GM12878 (cell line): ENCODE data around the gene TRIM63. TPM values are rescaled to one million over a fixed set of nuclear protein-coding genes. Genes with fewer than 3 reads are reported as not detected.

Experiments
- ATAC-seq: fragments of 200-7000 bp; cut with Tn5 transposase; 3 replicates; pipeline ENCODE4 v1.9.1; 2020; ENCODE audit warnings: mild to moderate bottlenecking, moderate library complexity
- BruUV-seq: library from RNA; stranded (reverse); fragments of 400-500 nt; replicated peaks from 2 replicates; lab custom pipeline; 2021; lab: Mats Ljungman, UMichigan
- CTCF ChIA-PET: fragments of 300-600 bp; sonication (Branson Sonifier 250); formaldehyde crosslinking; extraction: SDS; loops from one replicate; lab custom pipeline; 2021; ENCODE audit warnings: inconsistent platforms; lab: Yijun Ruan, JAX
- POLR2A ChIA-PET: fragments of 350-600 bp; formaldehyde crosslinking; extraction: SDS; loops from one replicate; lab custom pipeline; 2021; ENCODE audit warnings: inconsistent platforms; lab: Charles Lee
- RAD21 ChIA-PET: fragments of 300-600 bp; sonication (Branson Sonifier 250); formaldehyde crosslinking; loops from one replicate; lab custom pipeline; 2023; ENCODE audit warnings: antibody characterized with exemption; ENCODE audit not compliant: unreplicated experiment; lab: Charles Lee
- SMC1A ChIA-PET: fragments of 300-600 bp; sonication (Branson Sonifier 250); formaldehyde crosslinking; loops from one replicate; lab custom pipeline; 2023; ENCODE audit not compliant: unreplicated experiment, uncharacterized antibody; lab: Charles Lee
- DNase-seq: peaks from one replicate; pipeline ENCODE4 v3.0.0-alpha.2; 2011; ENCODE audit warnings: low read depth, low spot score
- FAIRE-seq: peaks from 3 replicates; lab custom pipeline; 2011; peaks lifted over from hg19 to GRCh38; lab: Jason Lieb, UNC
- H2AFZ ChIP-seq: 2 replicates; pipeline ENCODE4 v1.6.0; 2011; ENCODE audit warnings: low read depth, low read length, control low read depth; ENCODE audit not compliant: control insufficient read depth
- H3K27ac ChIP-seq: 2 replicates; pipeline ENCODE4 v1.5.1; 2011; ENCODE audit warnings: control low read depth; ENCODE audit not compliant: control insufficient read depth, insufficient read depth
- H3K27me3 ChIP-seq, 2 experiments: replicated peaks in 1 of 2; 2 replicates each; pipeline versions ENCODE4 v1.6.0 to v1.6.1; 2011; ENCODE audit warnings: low read length in 1 of 2; ENCODE audit not compliant: control insufficient read depth in 2 of 2, insufficient read depth in 2 of 2
- H3K36me3 ChIP-seq, 2 experiments: 2 replicates each; pipeline ENCODE4 v1.5.1; 2011; ENCODE audit warnings: low read length in 1 of 2; ENCODE audit not compliant: control insufficient read depth in 2 of 2, insufficient read depth in 2 of 2
- H3K4me1 ChIP-seq: 2 replicates; pipeline ENCODE4 v1.6.1; 2011; ENCODE audit warnings: mild to moderate bottlenecking, low read length, moderate library complexity, mixed read lengths; ENCODE audit not compliant: control insufficient read depth, insufficient read depth
- H3K4me2 ChIP-seq: 2 replicates; pipeline ENCODE4 v1.6.0; 2011; ENCODE audit warnings: control low read depth; ENCODE audit not compliant: control insufficient read depth, insufficient read depth
- H3K4me3 ChIP-seq: fragments of 200-600 bp; sonication (generic); 2 replicates; pipeline ENCODE4 v1.5.1; 2016
- H3K79me2 ChIP-seq: 2 replicates; pipeline ENCODE4 v1.6.0; 2011; ENCODE audit warnings: low read length; ENCODE audit not compliant: control insufficient read depth, insufficient read depth
- H3K9ac ChIP-seq: 2 replicates; pipeline ENCODE4 v1.8.0; 2011; ENCODE audit warnings: low read length, control low read depth, mixed read lengths; ENCODE audit not compliant: control insufficient read depth, insufficient read depth
- H3K9me3 ChIP-seq: replicated peaks from 3 replicates; pipeline ENCODE4 v1.5.1; 2011; ENCODE audit warnings: mild to moderate bottlenecking, low read length; ENCODE audit not compliant: control insufficient read depth, insufficient read depth
- H4K20me1 ChIP-seq: 2 replicates; pipeline ENCODE4 v1.6.0; 2011; ENCODE audit not compliant: control insufficient read depth, insufficient read depth
- ETV6 ChIP-seq, 2 experiments: fragments of 450-650 bp in 1 of 2; IDR thresholded peaks in 1 of 2; conservative IDR thresholded peaks in 1 of 2; 2 replicates each; pipeline ENCODE4 v1.6.1; 2014; ENCODE audit warnings: antibody characterized with exemption in 1 of 2, borderline replicate concordance in 1 of 2, low read depth in 1 of 2, mild to moderate bottlenecking in 1 of 2, moderate library complexity in 1 of 2
- FOS ChIP-seq: IDR thresholded peaks from 3 replicates; pipeline ENCODE4 v1.6.1; 2011; ENCODE audit warnings: borderline replicate concordance; ENCODE audit not compliant: insufficient read length; ENCODE audit errors: extremely low read depth
- GABPA ChIP-seq: IDR thresholded peaks from 2 replicates; pipeline ENCODE4 v1.6.1; 2014; ENCODE audit warnings: antibody characterized with exemption, low read depth, mild to moderate bottlenecking, inconsistent platforms
- JUND ChIP-seq: IDR thresholded peaks from 2 replicates; pipeline ENCODE4 v1.6.1; 2012; ENCODE audit warnings: low read depth, mild to moderate bottlenecking, low read length, improper control_type of control experiment, moderate library complexity
- NFIC ChIP-seq: IDR thresholded peaks from 2 replicates; pipeline ENCODE4 v1.6.1; 2012; ENCODE audit warnings: low read depth, mild to moderate bottlenecking, inconsistent platforms, low read length, moderate library complexity
- NFXL1 ChIP-seq: fragments of 450-650 bp; IDR thresholded peaks from 2 replicates; pipeline ENCODE4 v1.6.1; 2017; ENCODE audit warnings: antibody characterized with exemption, mild to moderate bottlenecking, borderline replicate concordance
- NRF1 ChIP-seq: conservative IDR thresholded peaks from 2 replicates; pipeline ENCODE4 v1.6.1; 2011; ENCODE audit warnings: mild to moderate bottlenecking, low read depth, low read length, improper control_type of control experiment
- SIN3A ChIP-seq: IDR thresholded peaks from 2 replicates; pipeline ENCODE4 v1.6.1; 2012; ENCODE audit warnings: low read depth, low read length, improper control_type of control experiment
- SIX5 ChIP-seq: IDR thresholded peaks from 2 replicates; pipeline ENCODE4 v1.6.1; 2011; ENCODE audit warnings: mild to moderate bottlenecking, low read depth, low read length, moderate library complexity; ENCODE audit not compliant: severe bottlenecking
- SMAD1 ChIP-seq: fragments of 450-650 bp; IDR thresholded peaks from 2 replicates; pipeline ENCODE4 v1.6.1; 2018; ENCODE audit warnings: mild to moderate bottlenecking, low read depth; ENCODE audit not compliant: partially characterized antibody
- TARDBP ChIP-seq: IDR thresholded peaks from 2 replicates; pipeline ENCODE4 v1.6.1; 2016; ENCODE audit warnings: borderline replicate concordance
- ZBED1 ChIP-seq: IDR thresholded peaks from 2 replicates; pipeline ENCODE4 v1.6.1; 2016; ENCODE audit warnings: borderline replicate concordance
- WGBS: methylation state at CpG from one replicate; pipeline ENCODE4 v1.1.6; 2016; ENCODE audit warnings: low lambda C conversion rate; ENCODE audit not compliant: insufficient replicate concordance, insufficient coverage; ENCODE audit errors: missing lambda C conversion rate; 5-methylcytosine and 5-hydroxymethylcytosine counted together
- in situ Hi-C: fragments of 300-500 bp; cut with MboI; formaldehyde crosslinking; loops from 9 replicates; pipeline ENCODE4 v1.14.3; 2018; ENCODE audit warnings: mixed read lengths
- intact Hi-C: fragments of 100-400 bp; cut with micrococcal nuclease; formaldehyde crosslinking; loops from one replicate; pipeline ENCODE4 v1.14.2; 2022; ENCODE audit not compliant: unreplicated experiment
- polyA plus RNA-seq, 11 experiments: library from polyadenylated mRNA; depleted of rRNA in 4 of 11; unstranded in 6 of 11; stranded (reverse) in 5 of 11; fragments of >200 nt; fragmentation: Nextera tagmentation in 4 of 11; fragmentation: Illumina TruSeq in 1 of 11; extraction: Ambion mirVana in 4 of 11; extraction: Trizol in 1 of 11; gene quantifications; 1 replicate in 1 of 11; 2 replicates in 10 of 11; pipeline versions ENCODE4 v1.2.1 to v1.2.3, GENCODE V29; 2011 to 2016; ENCODE audit warnings: inconsistent platforms in 2 of 11, missing spikeins in 2 of 11, low read depth in 1 of 11
- total RNA-seq, 4 experiments: library from RNA; depleted of rRNA in 3 of 4; stranded (reverse); fragments of >200 nt in 3 of 4; fragmentation: Illumina TruSeq in 1 of 4; extraction: Trizol in 1 of 4; gene quantifications; 2 replicates each; pipeline versions ENCODE4 v1.2.1 to v1.2.3, GENCODE V29; 2013 to 2021
- TF ChIP-seq, protein P1 (sequence below): fragments of 450-650 bp; conservative IDR thresholded peaks from 2 replicates; pipeline ENCODE4 v1.6.1; 2017; ENCODE audit warnings: mild to moderate bottlenecking, moderate library complexity
- TF ChIP-seq, protein P2 (sequence below): IDR thresholded peaks from 2 replicates; pipeline ENCODE4 v1.6.1; 2011; ENCODE audit warnings: low read depth, mild to moderate bottlenecking, low read length, moderate library complexity, borderline replicate concordance; ENCODE audit errors: extremely low read depth
- TF ChIP-seq, protein P3 (sequence below): IDR thresholded peaks from 2 replicates; pipeline ENCODE4 v1.6.1; 2012; ENCODE audit warnings: low read length, inconsistent platforms

Gene TRIM63
- total and polyA plus RNA-seq, 10 of the 15 experiments (the other 5 are each of a cell fraction or from before 2014, with no cell fraction given), result not detected

DNA sequence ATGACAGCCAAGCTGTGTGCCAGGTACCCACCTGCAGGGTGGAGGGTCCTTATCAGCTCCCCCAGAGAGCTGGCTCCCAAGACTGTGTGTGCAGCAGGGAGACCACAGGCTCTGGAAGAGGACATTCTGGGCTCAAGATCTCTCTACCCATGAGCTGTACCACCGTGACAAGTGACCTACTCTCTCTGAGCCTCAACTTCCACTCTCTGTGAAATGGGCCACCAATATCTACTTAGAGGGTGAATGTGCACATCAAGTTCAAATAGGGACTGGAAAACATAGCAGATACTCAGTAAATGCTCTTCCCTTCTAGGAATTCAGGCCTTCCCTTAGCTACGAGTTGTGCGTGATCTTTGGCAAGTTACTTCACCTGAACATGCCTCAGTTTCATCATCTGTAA, 23.0 kb downstream of the TRIM63 start:
- no peak for DNase-seq
- no peaks in the 10 kb centered on the region for H3K4me1 ChIP-seq
- intact Hi-C loops, result no loop called here
- ChIA-PET POLR2A (no interaction called here), CTCF (interaction anchor here (0.7 to 1.0 kb wide), 3 partner anchors 10 to 15 kb away, joined by 3 read pairs; no protein-coding TSS in a partner anchor), SMC1A (interaction anchor here (1.9 kb wide), 1 partner anchor 15 kb away, joined by 5 read pairs; no protein-coding TSS in a partner anchor), RAD21 (no interaction called here)
- no peaks in the 10 kb centered on the region for H3K9me3 ChIP-seq
- H3K27me3 ChIP-seq, result peaks cover 13 to 18% of the 10 kb centered on the region in 2 experiments
- no peak for TF ChIP-seq SIX5
- TF ChIP-seq SMAD1, result no peak
- no peak for TF ChIP-seq NFXL1
- no peak for TF ChIP-seq SIN3A
- no peak for TF ChIP-seq ETV6 (conservative IDR thresholded peaks at IDR 0.05 in 1 of 2, IDR thresholded peaks at IDR 0.05 in 1 of 2; ENCODE audit: borderline replicate concordance in 1 of 2, low read depth in 1 of 2)
- TF ChIP-seq FOS, result no peak
- no peak for TF ChIP-seq NFIC
- TF ChIP-seq NRF1, result no peak
- TF ChIP-seq, protein P1, sequence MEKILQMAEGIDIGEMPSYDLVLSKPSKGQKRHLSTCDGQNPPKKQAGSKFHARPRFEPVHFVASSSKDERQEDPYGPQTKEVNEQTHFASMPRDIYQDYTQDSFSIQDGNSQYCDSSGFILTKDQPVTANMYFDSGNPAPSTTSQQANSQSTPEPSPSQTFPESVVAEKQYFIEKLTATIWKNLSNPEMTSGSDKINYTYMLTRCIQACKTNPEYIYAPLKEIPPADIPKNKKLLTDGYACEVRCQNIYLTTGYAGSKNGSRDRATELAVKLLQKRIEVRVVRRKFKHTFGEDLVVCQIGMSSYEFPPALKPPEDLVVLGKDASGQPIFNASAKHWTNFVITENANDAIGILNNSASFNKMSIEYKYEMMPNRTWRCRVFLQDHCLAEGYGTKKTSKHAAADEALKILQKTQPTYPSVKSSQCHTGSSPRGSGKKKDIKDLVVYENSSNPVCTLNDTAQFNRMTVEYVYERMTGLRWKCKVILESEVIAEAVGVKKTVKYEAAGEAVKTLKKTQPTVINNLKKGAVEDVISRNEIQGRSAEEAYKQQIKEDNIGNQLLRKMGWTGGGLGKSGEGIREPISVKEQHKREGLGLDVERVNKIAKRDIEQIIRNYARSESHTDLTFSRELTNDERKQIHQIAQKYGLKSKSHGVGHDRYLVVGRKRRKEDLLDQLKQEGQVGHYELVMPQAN, result no peak
- TF ChIP-seq, protein P2, sequence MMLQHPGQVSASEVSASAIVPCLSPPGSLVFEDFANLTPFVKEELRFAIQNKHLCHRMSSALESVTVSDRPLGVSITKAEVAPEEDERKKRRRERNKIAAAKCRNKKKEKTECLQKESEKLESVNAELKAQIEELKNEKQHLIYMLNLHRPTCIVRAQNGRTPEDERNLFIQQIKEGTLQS, result no peak
- TF ChIP-seq JUND, result no peak
- no peak for TF ChIP-seq GABPA
- TF ChIP-seq TARDBP, result no peak
- no peak for TF ChIP-seq ZBED1
- TF ChIP-seq, protein P3, sequence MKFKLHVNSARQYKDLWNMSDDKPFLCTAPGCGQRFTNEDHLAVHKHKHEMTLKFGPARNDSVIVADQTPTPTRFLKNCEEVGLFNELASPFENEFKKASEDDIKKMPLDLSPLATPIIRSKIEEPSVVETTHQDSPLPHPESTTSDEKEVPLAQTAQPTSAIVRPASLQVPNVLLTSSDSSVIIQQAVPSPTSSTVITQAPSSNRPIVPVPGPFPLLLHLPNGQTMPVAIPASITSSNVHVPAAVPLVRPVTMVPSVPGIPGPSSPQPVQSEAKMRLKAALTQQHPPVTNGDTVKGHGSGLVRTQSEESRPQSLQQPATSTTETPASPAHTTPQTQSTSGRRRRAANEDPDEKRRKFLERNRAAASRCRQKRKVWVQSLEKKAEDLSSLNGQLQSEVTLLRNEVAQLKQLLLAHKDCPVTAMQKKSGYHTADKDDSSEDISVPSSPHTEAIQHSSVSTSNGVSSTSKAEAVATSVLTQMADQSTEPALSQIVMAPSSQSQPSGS, result no peak
- H3K4me3 ChIP-seq, result no peak overlapping the region
- no peaks in the 10 kb centered on the region for H3K36me3 ChIP-seq
- in situ Hi-C loops, result no loop called here
- no peak overlapping the region for H3K4me2 ChIP-seq
- no peaks in the 10 kb centered on the region for H4K20me1 ChIP-seq
- H3K9ac ChIP-seq, result no peak overlapping the region
- no TSS peak for BruUV-seq
- no peaks in the 10 kb centered on the region for H3K79me2 ChIP-seq
- no peak overlapping the region for H2AFZ ChIP-seq
- no peak for FAIRE-seq
- WGBS, result 37% methylated on average over 3 of the region's 3 CpGs
- H3K27ac ChIP-seq, result no peak overlapping the region
- ATAC-seq, result no peak
